ENCODE results near the gene KRCC1. TPM values are rescaled to one million over a fixed set of nuclear protein-coding genes. Genes with fewer than 3 reads are reported as not detected.

Gene KRCC1
- total and polyA plus RNA-seq, 8 donors: 7.0 to 48.0 (median 25.9) TPM

DNA sequence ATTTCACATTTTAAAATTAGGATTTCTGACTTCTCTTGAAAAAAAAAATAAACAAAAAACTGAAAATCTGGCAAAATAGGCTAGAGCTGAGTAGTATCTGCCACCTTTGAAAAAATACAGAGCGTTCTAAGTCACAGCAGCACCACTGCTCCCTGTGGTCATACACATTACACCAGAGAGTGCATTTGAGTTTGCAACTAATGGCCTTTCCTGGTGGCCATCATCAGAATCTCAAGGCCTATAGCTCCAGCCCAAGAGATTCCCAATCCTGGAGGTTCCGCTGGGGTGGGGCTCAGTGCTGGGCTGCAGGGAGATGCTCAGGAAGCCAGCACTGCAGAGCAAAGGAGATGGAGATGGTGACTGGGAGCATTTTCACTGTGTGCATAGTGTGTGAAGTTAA is 29.5 kb upstream of the KRCC1 start:
- Histone ChIP-seq H3K4me3 (no peak overlapping the region), H3K27ac (no peak overlapping the region), H3K36me3 (no peaks in the 10 kb centered on the region), H3K27me3 (peaks cover 0 to 4% (median 0%) of the 10 kb centered on the region in 3 donors), H3K9me3 (no peaks in the 10 kb centered on the region), H3K4me1 (no peaks in the 10 kb centered on the region)
- WGBS, 5 donors: 94 to 98% (median 95%) methylated on average over 2 of the region's 2 CpGs
- TF ChIP-seq POLR2A (IDR thresholded peaks at IDR 0.05): no peak
- TF ChIP-seq, protein P1, sequence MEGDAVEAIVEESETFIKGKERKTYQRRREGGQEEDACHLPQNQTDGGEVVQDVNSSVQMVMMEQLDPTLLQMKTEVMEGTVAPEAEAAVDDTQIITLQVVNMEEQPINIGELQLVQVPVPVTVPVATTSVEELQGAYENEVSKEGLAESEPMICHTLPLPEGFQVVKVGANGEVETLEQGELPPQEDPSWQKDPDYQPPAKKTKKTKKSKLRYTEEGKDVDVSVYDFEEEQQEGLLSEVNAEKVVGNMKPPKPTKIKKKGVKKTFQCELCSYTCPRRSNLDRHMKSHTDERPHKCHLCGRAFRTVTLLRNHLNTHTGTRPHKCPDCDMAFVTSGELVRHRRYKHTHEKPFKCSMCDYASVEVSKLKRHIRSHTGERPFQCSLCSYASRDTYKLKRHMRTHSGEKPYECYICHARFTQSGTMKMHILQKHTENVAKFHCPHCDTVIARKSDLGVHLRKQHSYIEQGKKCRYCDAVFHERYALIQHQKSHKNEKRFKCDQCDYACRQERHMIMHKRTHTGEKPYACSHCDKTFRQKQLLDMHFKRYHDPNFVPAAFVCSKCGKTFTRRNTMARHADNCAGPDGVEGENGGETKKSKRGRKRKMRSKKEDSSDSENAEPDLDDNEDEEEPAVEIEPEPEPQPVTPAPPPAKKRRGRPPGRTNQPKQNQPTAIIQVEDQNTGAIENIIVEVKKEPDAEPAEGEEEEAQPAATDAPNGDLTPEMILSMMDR (IDR thresholded peaks at IDR 0.05): no peak
- TF ChIP-seq POLR2AphosphoS5 (IDR thresholded peaks at IDR 0.05): no peak
- TF ChIP-seq EP300 (IDR thresholded peaks at IDR 0.05): no peak
- DNase-seq: no peak
- intact Hi-C loops (cut with DNase I; ENCODE audit: low total_unique reads): no loop called here

DNA sequence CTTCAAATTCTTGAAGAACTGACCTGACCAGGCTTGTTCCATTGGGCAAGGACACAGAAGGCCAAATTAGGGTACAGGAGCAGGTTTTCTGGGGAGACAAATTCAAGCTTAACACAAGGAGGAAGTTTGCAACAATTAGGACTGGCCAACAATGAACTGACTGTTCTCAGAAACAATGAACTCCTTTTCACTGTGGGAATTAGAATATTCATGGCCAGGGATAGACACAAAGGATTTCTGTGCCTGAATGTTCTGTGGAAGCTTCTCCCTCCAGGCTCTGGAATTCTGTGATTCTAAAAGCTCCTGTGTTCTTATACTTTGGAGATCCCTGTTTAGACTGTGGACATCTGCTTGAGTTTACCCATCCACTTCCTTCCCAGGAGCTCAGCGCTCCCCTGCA is 27.2 kb upstream of the KRCC1 start:
- Histone ChIP-seq H3K36me3 (no peaks in the 10 kb centered on the region), H3K9me3 (no peaks in the 10 kb centered on the region), H3K27ac (no peak overlapping the region), H3K27me3 (peaks cover 0 to 4% (median 0%) of the 10 kb centered on the region in 3 donors), H3K4me3 (no peak overlapping the region), H3K4me1 (no peaks in the 10 kb centered on the region)
- 54 to 86% (median 81%) methylated on average over 1 of the region's 1 CpG for WGBS, 5 donors
- intact Hi-C loops (cut with DNase I; ENCODE audit: low total_unique reads): no loop called here
- TF ChIP-seq, protein P1 (IDR thresholded peaks at IDR 0.05): no peak
- TF ChIP-seq POLR2A (IDR thresholded peaks at IDR 0.05) (no peak), EP300 (IDR thresholded peaks at IDR 0.05) (no peak), POLR2AphosphoS5 (IDR thresholded peaks at IDR 0.05) (no peak)
- DNase-seq: peak in 1 of 2 donors; percentile 18

DNA sequence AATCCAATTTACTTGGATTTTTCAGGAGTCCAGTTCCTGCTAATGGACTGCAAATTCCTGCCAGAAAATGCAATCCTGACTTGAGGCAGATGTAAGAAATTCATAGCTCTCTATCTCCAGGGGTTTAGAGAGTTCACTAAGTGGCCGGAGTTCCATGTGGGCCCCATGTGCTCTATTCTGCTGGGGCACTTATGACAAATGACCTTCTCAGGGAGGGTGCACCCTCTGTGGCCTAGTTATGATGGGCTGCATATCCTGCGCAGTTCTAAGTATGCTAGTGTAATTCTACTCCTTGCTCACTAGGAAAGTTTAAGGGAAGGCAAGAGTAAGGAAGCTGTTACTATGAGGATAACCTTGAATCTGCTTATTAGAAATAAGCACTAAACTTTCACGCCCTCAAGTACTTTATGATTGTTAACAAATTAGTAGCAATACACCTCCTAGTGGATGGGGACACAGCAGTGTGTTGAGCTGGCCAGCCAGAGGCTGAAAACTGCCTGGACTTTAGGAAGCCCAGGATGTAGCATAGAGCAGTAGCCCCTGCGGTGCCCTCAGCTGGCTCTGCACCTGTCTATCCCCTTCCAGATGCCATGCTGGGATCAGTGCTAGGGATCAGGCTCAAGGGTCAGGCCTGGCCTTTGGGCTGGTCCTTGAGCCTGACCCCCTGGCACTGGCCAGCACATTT is 26.5 kb upstream of the KRCC1 start:
- no peak for DNase-seq
- no peak for TF ChIP-seq EP300 (IDR thresholded peaks at IDR 0.05)
- H3K36me3 ChIP-seq: no peaks in the 10 kb centered on the region
- H3K27ac ChIP-seq: no peak overlapping the region
- no peaks in the 10 kb centered on the region for H3K4me1 ChIP-seq
- no peak overlapping the region for H3K4me3 ChIP-seq
- intact Hi-C loops (cut with DNase I; ENCODE audit: low total_unique reads): no loop called here
- H3K9me3 ChIP-seq: no peaks in the 10 kb centered on the region
- peaks cover 0 to 4% (median 0%) of the 10 kb centered on the region in 3 donors for H3K27me3 ChIP-seq
- WGBS, 5 donors: 76 to 90% (median 84%) methylated on average over 4 of the region's 4 CpGs

DNA sequence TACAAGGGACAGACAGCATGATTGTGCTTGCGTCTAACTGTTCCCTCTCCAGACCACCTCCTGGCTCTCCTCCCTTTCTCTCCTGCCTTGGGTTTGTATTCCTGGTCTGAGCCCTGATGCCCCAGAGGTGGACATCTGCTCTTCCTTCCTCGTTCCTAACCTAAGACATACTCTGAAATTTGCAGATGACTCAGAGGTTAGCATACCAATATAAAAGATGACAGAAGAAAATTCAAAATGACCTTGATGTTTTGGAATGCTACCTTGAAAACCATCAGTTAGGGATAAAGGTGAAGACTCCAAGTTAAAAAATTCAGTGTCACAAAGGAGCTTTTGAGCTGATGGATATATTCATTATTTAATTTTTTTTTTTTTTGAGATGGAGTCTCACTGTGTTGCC is 25.0 kb upstream of the KRCC1 start:
- Histone ChIP-seq H3K4me1 (no peaks in the 10 kb centered on the region), H3K27me3 (peaks cover 0 to 4% (median 0%) of the 10 kb centered on the region in 3 donors), H3K36me3 (no peaks in the 10 kb centered on the region), H3K9me3 (no peaks in the 10 kb centered on the region), H3K4me3 (no peak overlapping the region), H3K27ac (no peak overlapping the region)
- 71 to 91% (median 87%) methylated on average over 2 of the region's 2 CpGs for WGBS, 5 donors
- intact Hi-C loops (cut with DNase I; ENCODE audit: low total_unique reads): no loop called here
- no peak for TF ChIP-seq EP300 (IDR thresholded peaks at IDR 0.05)
- DNase-seq: no peak

DNA sequence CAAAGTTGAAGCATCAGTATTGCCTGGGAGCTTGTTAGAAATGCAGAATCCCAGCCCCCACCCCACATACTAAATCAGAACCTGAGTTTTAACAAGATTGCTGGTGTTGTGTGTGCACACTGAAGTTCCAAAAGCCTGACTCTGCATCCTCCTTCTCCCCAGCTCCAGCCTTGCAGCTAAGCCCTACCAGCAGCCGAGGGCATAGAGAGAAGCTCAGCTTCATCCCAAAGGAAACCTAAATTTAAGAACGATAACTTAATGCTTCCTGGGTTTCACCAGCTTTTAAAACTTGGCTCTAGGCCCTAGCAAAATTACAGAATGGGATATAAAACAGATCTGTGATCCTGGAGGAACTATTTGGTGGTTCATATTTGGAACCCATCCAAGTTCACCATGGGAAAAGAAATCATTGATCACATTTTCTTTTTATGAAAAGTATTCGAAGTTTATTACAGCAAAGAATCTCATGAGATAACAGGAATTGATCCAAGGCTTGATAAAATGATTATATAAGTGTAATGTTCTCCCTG is 23.1 kb upstream of the KRCC1 start:
- Histone ChIP-seq H3K4me1 (no peaks in the 10 kb centered on the region), H3K4me3 (no peak overlapping the region), H3K36me3 (no peaks in the 10 kb centered on the region), H3K27ac (no peak overlapping the region), H3K27me3 (peaks cover 0 to 2% (median 0%) of the 10 kb centered on the region in 3 donors), H3K9me3 (no peaks in the 10 kb centered on the region)
- TF ChIP-seq EP300 (IDR thresholded peaks at IDR 0.05) (no peak), POLR2AphosphoS5 (IDR thresholded peaks at IDR 0.05) (no peak), POLR2A (IDR thresholded peaks at IDR 0.05) (no peak)
- TF ChIP-seq, protein P1 (IDR thresholded peaks at IDR 0.05): no peak
- 43 to 59% (median 45%) methylated on average over 3 of the region's 3 CpGs for WGBS, 5 donors
- intact Hi-C loops (cut with DNase I; ENCODE audit: low total_unique reads): no loop called here
- peak in 1 of 2 donors; percentile 29 for DNase-seq

Data from stomach (tissue), 9 donors.